Liver (tissue), 9 donors: Measurements from ENCODE around the gene DONSON. TPM values are rescaled to one million over a fixed set of nuclear protein-coding genes. Genes with fewer than 3 reads are reported as not detected.

Experiments used
- DNase-seq: peaks from one replicate; pipeline ENCODE4 v3.0.0-alpha.2; 2017; ENCODE audit warnings: low spot score
- H3K27ac ChIP-seq, 2 donors: one replicate each; pipeline ENCODE4 v1.7.0; 2013; ENCODE audit warnings: inconsistent platforms in 2 of 2, low read length in 2 of 2, control low read depth in 1 of 2, low read depth in 1 of 2, mild to moderate bottlenecking in 1 of 2
- H3K27me3 ChIP-seq, 4 donors: one replicate each; pipeline versions ENCODE4 v1.6.1 to v1.7.0; 2013; ENCODE audit warnings: low read length in 3 of 4, inconsistent platforms in 1 of 4, mild to moderate bottlenecking in 1 of 4, moderate library complexity in 1 of 4; ENCODE audit not compliant: control insufficient read depth in 4 of 4, insufficient read depth in 4 of 4
- H3K36me3 ChIP-seq, 4 donors: one replicate each; pipeline versions ENCODE4 v1.6.1 to v1.7.0; 2013; ENCODE audit warnings: low read length in 3 of 4, mild to moderate bottlenecking in 3 of 4, low read depth in 1 of 4, moderate library complexity in 1 of 4; ENCODE audit not compliant: control insufficient read depth in 4 of 4, insufficient read depth in 3 of 4
- H3K4me1 ChIP-seq, 4 donors: one replicate each; pipeline versions ENCODE4 v1.6.1 to v1.7.0; 2013; ENCODE audit warnings: low read length in 3 of 4, mild to moderate bottlenecking in 3 of 4, moderate library complexity in 1 of 4; ENCODE audit not compliant: control insufficient read depth in 4 of 4, insufficient read depth in 4 of 4
- H3K4me3 ChIP-seq, 3 donors: one replicate each; pipeline versions ENCODE4 v1.6.1 to v1.7.0; 2013; ENCODE audit warnings: low read length in 3 of 3, control low read depth in 1 of 3, low read depth in 1 of 3, mild to moderate bottlenecking in 1 of 3
- H3K9ac ChIP-seq, 2 donors: one replicate each; pipeline ENCODE4 v1.7.0; 2013; ENCODE audit warnings: low read length in 2 of 2, mild to moderate bottlenecking in 2 of 2, moderate library complexity in 2 of 2, control low read depth in 1 of 2, low read depth in 1 of 2
- H3K9me3 ChIP-seq, 4 donors: one replicate each; pipeline versions ENCODE4 v1.6.1 to v1.7.0; 2013; ENCODE audit warnings: low read length in 3 of 4; ENCODE audit not compliant: control insufficient read depth in 4 of 4
- FOXA1 ChIP-seq: IDR thresholded peaks from 2 replicates; pipeline ENCODE4 v1.6.1; 2016; ENCODE audit warnings: antibody characterized with exemption
- FOXA2 ChIP-seq: IDR thresholded peaks from 2 replicates; pipeline ENCODE4 v1.6.1; 2016; ENCODE audit warnings: antibody characterized with exemption
- GABPA ChIP-seq, 2 donors: IDR thresholded peaks in 1 of 2; conservative IDR thresholded peaks in 1 of 2; 2 replicates each; pipeline ENCODE4 v1.6.1; 2016; ENCODE audit warnings: antibody characterized with exemption in 2 of 2, mild to moderate bottlenecking in 1 of 2, moderate library complexity in 1 of 2
- HNF4A ChIP-seq, 2 donors: conservative IDR thresholded peaks; 2 replicates each; pipeline ENCODE4 v1.6.1; 2016; ENCODE audit warnings: antibody characterized with exemption in 2 of 2, mild to moderate bottlenecking in 2 of 2
- HNF4G ChIP-seq: IDR thresholded peaks from 2 replicates; pipeline ENCODE4 v1.6.1; 2016; ENCODE audit warnings: antibody characterized with exemption
- RXRA ChIP-seq, 2 donors: IDR thresholded peaks; 2 replicates each; pipeline ENCODE4 v1.6.1; 2017 to 2018; ENCODE audit warnings: antibody characterized with exemption in 2 of 2, mild to moderate bottlenecking in 1 of 2
- SP1 ChIP-seq: IDR thresholded peaks from 2 replicates; pipeline ENCODE4 v1.6.1; 2018; ENCODE audit warnings: antibody characterized with exemption, mild to moderate bottlenecking
- TAF1 ChIP-seq: conservative IDR thresholded peaks from 2 replicates; pipeline ENCODE4 v1.6.1; 2016; ENCODE audit warnings: antibody characterized with exemption, mild to moderate bottlenecking
- WGBS: extraction: QIAGEN DNeasy Blood & Tissue Kit; methylation state at CpG from one replicate; pipeline ENCODE4 v1.1.7; 2013; 5-methylcytosine and 5-hydroxymethylcytosine counted together
- polyA plus RNA-seq, 2 donors: library from polyadenylated mRNA; stranded (reverse) in 1 of 2; unstranded in 1 of 2; fragments of 200-250 nt in 1 of 2; fragments of >200 nt in 1 of 2; fragmentation: Nextera tagmentation in 1 of 2; extraction: Ambion mirVana in 1 of 2; gene quantifications; one replicate each; pipeline versions ENCODE4 v1.2.1 to v1.2.3, GENCODE V29; 2013 to 2015
- total RNA-seq, 2 donors: library from RNA; depleted of rRNA; stranded (reverse); fragments of >200 nt; gene quantifications; one replicate each; pipeline ENCODE4 v1.2.3, GENCODE V29; 2014
- TF ChIP-seq, protein P1 (sequence below): IDR thresholded peaks from 2 replicates; pipeline ENCODE4 v1.6.1; 2016; ENCODE audit warnings: antibody characterized with exemption
- TF ChIP-seq, protein P2 (sequence below): IDR thresholded peaks from 2 replicates; pipeline ENCODE4 v1.6.1; 2016; ENCODE audit warnings: antibody characterized with exemption, mild to moderate bottlenecking
- TF ChIP-seq, protein P3 (sequence below): IDR thresholded peaks from 2 replicates; pipeline ENCODE4 v1.6.1; 2016; ENCODE audit warnings: antibody characterized with exemption
- TF ChIP-seq, protein P4 (sequence below): IDR thresholded peaks from 2 replicates; pipeline ENCODE4 v1.6.1; 2016; ENCODE audit warnings: antibody characterized with exemption
- TF ChIP-seq, protein P5 (sequence below): fragments of 150-350 bp; IDR thresholded peaks from 2 replicates; pipeline ENCODE4 v1.5.1; 2017; ENCODE audit warnings: improper control_type of control experiment, low read depth, low read length; ENCODE audit not compliant: missing input control
- donor health status: healthy.
- donor health status: healthy.
- donor health status: healthy.
- donor health status: healthy.
- donor health status: healthy.

The DONSON gene
- total and polyA plus RNA-seq, 4 donors = 4.8 to 22.6 (median 8.3) TPM

DNA sequence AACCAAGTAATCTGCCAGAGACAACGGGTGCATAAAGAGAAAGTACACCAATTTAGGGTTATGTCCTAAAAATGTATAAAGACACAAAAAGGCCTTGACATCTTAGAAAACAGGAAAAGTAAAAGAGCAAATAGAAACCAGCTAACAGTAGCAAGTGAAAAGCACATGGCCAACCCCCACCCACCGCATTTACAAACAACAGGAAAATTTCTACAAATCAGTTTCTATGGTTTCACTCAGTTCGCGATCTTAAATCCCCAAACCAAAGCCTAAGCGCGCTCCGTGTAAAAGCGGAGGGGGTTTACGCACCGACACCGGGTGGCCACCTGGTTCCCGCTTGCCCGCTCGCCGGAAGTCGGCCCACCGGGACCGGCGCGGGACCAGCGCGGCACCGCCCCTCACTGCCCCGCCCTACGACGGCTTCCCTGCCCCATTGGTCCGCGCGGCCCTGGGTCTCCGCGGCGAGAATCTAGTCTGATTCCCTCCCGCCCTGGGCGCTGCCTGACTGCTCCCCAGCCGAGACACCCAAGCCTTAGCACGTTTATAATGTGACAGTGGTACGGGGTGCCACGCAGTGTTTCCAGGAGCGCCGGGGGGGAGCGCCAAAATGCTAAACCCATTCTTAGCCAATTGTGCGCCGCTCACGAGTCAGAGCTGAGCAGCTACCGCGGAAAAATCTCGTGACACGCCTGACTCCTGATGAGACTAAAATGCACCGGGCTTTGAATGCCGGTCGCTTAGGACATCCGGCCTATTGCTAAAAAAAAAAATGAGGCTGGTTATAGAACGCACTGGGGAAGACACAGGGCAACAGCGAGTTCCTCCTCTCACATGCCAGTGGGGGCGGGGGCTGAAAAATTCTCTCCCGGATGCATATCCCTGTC lies 46.5 kb downstream of the DONSON start, which contains the start of gene GART:
TSS of gene GART (minus strand) at position 362 of the 884 bp plus-strand sequence. CDS start 2,802 bp downstream, outside the sequence.
- Histone ChIP-seq H3K9ac (peak within 1 kb of the TSS; percentile 92 to 96), H3K4me3 (peak within 1 kb of the TSS; percentile 90 to 98 (median 94)), H3K27me3 (no peaks in the 10 kb centered on the region), H3K4me1 (peaks cover 3 to 37% (median 13%) of the 10 kb centered on the region in 4 donors), H3K9me3 (no peaks in the 10 kb centered on the region), H3K36me3 (peaks cover 0 to 15% (median 11%) of the 10 kb centered on the region in 4 donors), H3K27ac (peak within 1 kb of the TSS; percentile 99)
- WGBS = under 1% methylated on average over 56 of the region's 56 CpGs
- TF ChIP-seq SP1 (no peak), GABPA (IDR thresholded peaks at IDR 0.05 in 1 of 2, conservative IDR thresholded peaks at IDR 0.05 in 1 of 2) (peak in 1 of 2 donors; percentile 75), HNF4G (no peak), RXRA (IDR thresholded peaks at IDR 0.05) (no peak), HNF4A (conservative IDR thresholded peaks at IDR 0.05) (no peak)
- TF ChIP-seq, protein P1, sequence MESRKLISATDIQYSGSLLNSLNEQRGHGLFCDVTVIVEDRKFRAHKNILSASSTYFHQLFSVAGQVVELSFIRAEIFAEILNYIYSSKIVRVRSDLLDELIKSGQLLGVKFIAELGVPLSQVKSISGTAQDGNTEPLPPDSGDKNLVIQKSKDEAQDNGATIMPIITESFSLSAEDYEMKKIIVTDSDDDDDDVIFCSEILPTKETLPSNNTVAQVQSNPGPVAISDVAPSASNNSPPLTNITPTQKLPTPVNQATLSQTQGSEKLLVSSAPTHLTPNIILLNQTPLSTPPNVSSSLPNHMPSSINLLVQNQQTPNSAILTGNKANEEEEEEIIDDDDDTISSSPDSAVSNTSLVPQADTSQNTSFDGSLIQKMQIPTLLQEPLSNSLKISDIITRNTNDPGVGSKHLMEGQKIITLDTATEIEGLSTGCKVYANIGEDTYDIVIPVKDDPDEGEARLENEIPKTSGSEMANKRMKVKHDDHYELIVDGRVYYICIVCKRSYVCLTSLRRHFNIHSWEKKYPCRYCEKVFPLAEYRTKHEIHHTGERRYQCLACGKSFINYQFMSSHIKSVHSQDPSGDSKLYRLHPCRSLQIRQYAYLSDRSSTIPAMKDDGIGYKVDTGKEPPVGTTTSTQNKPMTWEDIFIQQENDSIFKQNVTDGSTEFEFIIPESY = no peak
- TF ChIP-seq, protein P2, sequence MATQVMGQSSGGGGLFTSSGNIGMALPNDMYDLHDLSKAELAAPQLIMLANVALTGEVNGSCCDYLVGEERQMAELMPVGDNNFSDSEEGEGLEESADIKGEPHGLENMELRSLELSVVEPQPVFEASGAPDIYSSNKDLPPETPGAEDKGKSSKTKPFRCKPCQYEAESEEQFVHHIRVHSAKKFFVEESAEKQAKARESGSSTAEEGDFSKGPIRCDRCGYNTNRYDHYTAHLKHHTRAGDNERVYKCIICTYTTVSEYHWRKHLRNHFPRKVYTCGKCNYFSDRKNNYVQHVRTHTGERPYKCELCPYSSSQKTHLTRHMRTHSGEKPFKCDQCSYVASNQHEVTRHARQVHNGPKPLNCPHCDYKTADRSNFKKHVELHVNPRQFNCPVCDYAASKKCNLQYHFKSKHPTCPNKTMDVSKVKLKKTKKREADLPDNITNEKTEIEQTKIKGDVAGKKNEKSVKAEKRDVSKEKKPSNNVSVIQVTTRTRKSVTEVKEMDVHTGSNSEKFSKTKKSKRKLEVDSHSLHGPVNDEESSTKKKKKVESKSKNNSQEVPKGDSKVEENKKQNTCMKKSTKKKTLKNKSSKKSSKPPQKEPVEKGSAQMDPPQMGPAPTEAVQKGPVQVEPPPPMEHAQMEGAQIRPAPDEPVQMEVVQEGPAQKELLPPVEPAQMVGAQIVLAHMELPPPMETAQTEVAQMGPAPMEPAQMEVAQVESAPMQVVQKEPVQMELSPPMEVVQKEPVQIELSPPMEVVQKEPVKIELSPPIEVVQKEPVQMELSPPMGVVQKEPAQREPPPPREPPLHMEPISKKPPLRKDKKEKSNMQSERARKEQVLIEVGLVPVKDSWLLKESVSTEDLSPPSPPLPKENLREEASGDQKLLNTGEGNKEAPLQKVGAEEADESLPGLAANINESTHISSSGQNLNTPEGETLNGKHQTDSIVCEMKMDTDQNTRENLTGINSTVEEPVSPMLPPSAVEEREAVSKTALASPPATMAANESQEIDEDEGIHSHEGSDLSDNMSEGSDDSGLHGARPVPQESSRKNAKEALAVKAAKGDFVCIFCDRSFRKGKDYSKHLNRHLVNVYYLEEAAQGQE = no peak
- TF ChIP-seq, protein P3, sequence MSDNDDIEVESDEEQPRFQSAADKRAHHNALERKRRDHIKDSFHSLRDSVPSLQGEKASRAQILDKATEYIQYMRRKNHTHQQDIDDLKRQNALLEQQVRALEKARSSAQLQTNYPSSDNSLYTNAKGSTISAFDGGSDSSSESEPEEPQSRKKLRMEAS = peak; percentile 55
- TF ChIP-seq, protein P4, sequence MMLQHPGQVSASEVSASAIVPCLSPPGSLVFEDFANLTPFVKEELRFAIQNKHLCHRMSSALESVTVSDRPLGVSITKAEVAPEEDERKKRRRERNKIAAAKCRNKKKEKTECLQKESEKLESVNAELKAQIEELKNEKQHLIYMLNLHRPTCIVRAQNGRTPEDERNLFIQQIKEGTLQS = no peak
- TF ChIP-seq, protein P5, sequence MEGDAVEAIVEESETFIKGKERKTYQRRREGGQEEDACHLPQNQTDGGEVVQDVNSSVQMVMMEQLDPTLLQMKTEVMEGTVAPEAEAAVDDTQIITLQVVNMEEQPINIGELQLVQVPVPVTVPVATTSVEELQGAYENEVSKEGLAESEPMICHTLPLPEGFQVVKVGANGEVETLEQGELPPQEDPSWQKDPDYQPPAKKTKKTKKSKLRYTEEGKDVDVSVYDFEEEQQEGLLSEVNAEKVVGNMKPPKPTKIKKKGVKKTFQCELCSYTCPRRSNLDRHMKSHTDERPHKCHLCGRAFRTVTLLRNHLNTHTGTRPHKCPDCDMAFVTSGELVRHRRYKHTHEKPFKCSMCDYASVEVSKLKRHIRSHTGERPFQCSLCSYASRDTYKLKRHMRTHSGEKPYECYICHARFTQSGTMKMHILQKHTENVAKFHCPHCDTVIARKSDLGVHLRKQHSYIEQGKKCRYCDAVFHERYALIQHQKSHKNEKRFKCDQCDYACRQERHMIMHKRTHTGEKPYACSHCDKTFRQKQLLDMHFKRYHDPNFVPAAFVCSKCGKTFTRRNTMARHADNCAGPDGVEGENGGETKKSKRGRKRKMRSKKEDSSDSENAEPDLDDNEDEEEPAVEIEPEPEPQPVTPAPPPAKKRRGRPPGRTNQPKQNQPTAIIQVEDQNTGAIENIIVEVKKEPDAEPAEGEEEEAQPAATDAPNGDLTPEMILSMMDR = no peak
- DNase-seq = peak; percentile 88

DNA sequence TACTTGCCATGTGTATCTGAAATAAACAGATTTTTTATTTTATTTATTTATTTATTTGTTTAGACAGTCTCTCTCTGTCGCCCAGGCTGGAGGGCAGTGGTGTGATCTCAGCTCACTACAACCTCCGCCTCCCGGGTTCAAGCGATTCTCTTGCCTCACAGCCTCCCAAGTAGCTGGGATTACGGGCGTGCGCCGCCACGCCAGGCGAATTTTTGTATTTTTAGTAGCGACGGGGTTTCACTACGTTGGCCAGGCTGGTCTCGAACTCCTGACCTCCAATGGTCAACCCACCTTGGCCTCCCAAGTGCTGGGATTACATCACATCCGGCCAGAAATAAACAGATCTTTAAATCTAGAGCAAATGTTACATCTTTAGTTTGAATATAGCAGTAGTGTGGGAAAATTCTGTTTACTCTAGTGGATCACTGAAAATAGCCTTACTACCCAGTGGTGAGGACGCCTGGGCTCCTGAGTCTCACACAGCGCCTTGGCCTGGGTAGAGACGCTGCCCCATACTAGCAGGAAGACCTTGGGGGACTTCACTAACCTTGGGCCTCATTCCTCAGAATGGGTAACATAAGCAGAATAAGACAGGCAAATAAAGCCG lies 47.3 kb downstream of the DONSON start:
- DNase-seq = no peak
- 39% methylated on average over 19 of the region's 19 CpGs for WGBS
- no peaks in the 10 kb centered on the region for H3K9me3 ChIP-seq
- H3K36me3 ChIP-seq = peaks cover 0 to 21% (median 15%) of the 10 kb centered on the region in 4 donors
- H3K27ac ChIP-seq = peak overlapping the region; percentile 99
- no peaks in the 10 kb centered on the region for H3K27me3 ChIP-seq
- H3K4me3 ChIP-seq = peak overlapping the region; percentile 82 to 94 (median 91)
- peaks cover 3 to 37% (median 13%) of the 10 kb centered on the region in 4 donors for H3K4me1 ChIP-seq
- H3K9ac ChIP-seq = peak overlapping the region; percentile 92 to 95
- TF ChIP-seq, protein P1 = no peak
- TF ChIP-seq HNF4G (no peak), TAF1 (no peak), SP1 (no peak), FOXA1 (no peak), RXRA (IDR thresholded peaks at IDR 0.05) (no peak), FOXA2 (no peak)
- TF ChIP-seq, protein P2 = no peak
- TF ChIP-seq, protein P3 = no peak
